ENCODE results near the gene ISL2.

ISL2 gene

GRCh38 chr15:76341366-76342057 is 4.9 kb downstream of the ISL2 start:
- H4K20me1 ChIP-seq (ENCODE audit: insufficient read depth, low read length), result no peaks in the 10 kb centered on the region
- no peak for TF ChIP-seq CTCF (IDR thresholded peaks at IDR 0.05; ENCODE audit: borderline replicate concordance, extremely low read depth, low read length, poor library complexity, severe bottlenecking)
- no peak for TF ChIP-seq EZH2 (IDR thresholded peaks at IDR 0.05; ENCODE audit: borderline replicate concordance, low read depth, low read length, severe bottlenecking)
- peaks cover 3% of the 10 kb centered on the region for H3K27me3 ChIP-seq (ENCODE audit: insufficient read depth, low read length, poor library complexity)
- DNase-seq (no peak), ATAC-seq (ENCODE audit: insufficient read depth, low read depth) (no peak)
- H3K79me2 ChIP-seq (ENCODE audit: insufficient read depth, low read length), result no peaks in the 10 kb centered on the region
- no peaks in the 10 kb centered on the region for H3K4me1 ChIP-seq (ENCODE audit: insufficient read depth, low read length)
- no peak overlapping the region for H2AFZ ChIP-seq (ENCODE audit: low read depth, low read length)
- H3K36me3 ChIP-seq (ENCODE audit: insufficient read depth, low read length), result no peaks in the 10 kb centered on the region
- H3K9me3 ChIP-seq (ENCODE audit: insufficient read depth, low read length, severe bottlenecking), result no peaks in the 10 kb centered on the region
- H3K4me2 ChIP-seq (ENCODE audit: insufficient read depth, low read length), result no peak overlapping the region
- no peak overlapping the region for H3K9ac ChIP-seq (ENCODE audit: low read depth, low read length)
- no peak overlapping the region for H3K27ac ChIP-seq (ENCODE audit: low read length)
- no peak overlapping the region for H3K4me3 ChIP-seq (ENCODE audit: low read depth in 1 of 2, low read length in 2 of 2)

GRCh38 chr15:76342058-76342381 is 5.4 kb downstream of the ISL2 start:
- no peaks in the 10 kb centered on the region for H3K79me2 ChIP-seq (ENCODE audit: insufficient read depth, low read length)
- H3K36me3 ChIP-seq (ENCODE audit: insufficient read depth, low read length), result no peaks in the 10 kb centered on the region
- no peak overlapping the region for H3K4me3 ChIP-seq (ENCODE audit: low read depth in 1 of 2, low read length in 2 of 2)
- no peak for ATAC-seq (ENCODE audit: insufficient read depth, low read depth)
- H3K4me2 ChIP-seq (ENCODE audit: insufficient read depth, low read length), result no peak overlapping the region
- H3K4me1 ChIP-seq (ENCODE audit: insufficient read depth, low read length), result no peaks in the 10 kb centered on the region
- no peak for DNase-seq
- no peaks in the 10 kb centered on the region for H3K9me3 ChIP-seq (ENCODE audit: insufficient read depth, low read length, severe bottlenecking)
- H2AFZ ChIP-seq (ENCODE audit: low read depth, low read length), result no peak overlapping the region
- no peak overlapping the region for H3K27ac ChIP-seq (ENCODE audit: low read length)
- peaks cover 3% of the 10 kb centered on the region for H3K27me3 ChIP-seq (ENCODE audit: insufficient read depth, low read length, poor library complexity)
- TF ChIP-seq CTCF (IDR thresholded peaks at IDR 0.05; ENCODE audit: borderline replicate concordance, extremely low read depth, low read length, poor library complexity, severe bottlenecking) (no peak), EZH2 (IDR thresholded peaks at IDR 0.05; ENCODE audit: borderline replicate concordance, low read depth, low read length, severe bottlenecking) (no peak)
- H3K9ac ChIP-seq (ENCODE audit: low read depth, low read length), result no peak overlapping the region
- H4K20me1 ChIP-seq (ENCODE audit: insufficient read depth, low read length), result no peaks in the 10 kb centered on the region

GRCh38 chr15:76342382-76343201 is 6.0 kb downstream of the ISL2 start:
- no peak overlapping the region for H3K4me2 ChIP-seq (ENCODE audit: insufficient read depth, low read length)
- H3K27me3 ChIP-seq (ENCODE audit: insufficient read depth, low read length, poor library complexity), result peaks cover 3% of the 10 kb centered on the region
- no peak for ATAC-seq (ENCODE audit: insufficient read depth, low read depth)
- H3K9ac ChIP-seq (ENCODE audit: low read depth, low read length), result no peak overlapping the region
- H3K9me3 ChIP-seq (ENCODE audit: insufficient read depth, low read length, severe bottlenecking), result no peaks in the 10 kb centered on the region
- H2AFZ ChIP-seq (ENCODE audit: low read depth, low read length), result no peak overlapping the region
- no peak overlapping the region for H3K27ac ChIP-seq (ENCODE audit: low read length)
- H4K20me1 ChIP-seq (ENCODE audit: insufficient read depth, low read length), result no peaks in the 10 kb centered on the region
- no peaks in the 10 kb centered on the region for H3K4me1 ChIP-seq (ENCODE audit: insufficient read depth, low read length)
- H3K79me2 ChIP-seq (ENCODE audit: insufficient read depth, low read length), result no peaks in the 10 kb centered on the region
- DNase-seq, result no peak
- no peak overlapping the region for H3K4me3 ChIP-seq (ENCODE audit: low read depth in 1 of 2, low read length in 2 of 2)
- no peaks in the 10 kb centered on the region for H3K36me3 ChIP-seq (ENCODE audit: insufficient read depth, low read length)
- TF ChIP-seq EZH2 (IDR thresholded peaks at IDR 0.05; ENCODE audit: borderline replicate concordance, low read depth, low read length, severe bottlenecking) (no peak), CTCF (IDR thresholded peaks at IDR 0.05; ENCODE audit: borderline replicate concordance, extremely low read depth, low read length, poor library complexity, severe bottlenecking) (no peak)
